Activated CD4-positive, alpha-beta T cell treated with anti-CD3 and anti-CD28 coated beads, Interleukin-2, Interleukin-6, amounts not matched to agents 100 ng/mL and 50 ng/mL, durations not matched to agents 16 hours and 8 hours (primary cell): ENCODE measurements around the gene NAXE.
"Not testable (repeated sequence)": the region's sequence is repeated elsewhere in the genome, so short reads cannot be mapped to it uniquely, and the experiment has no call there.

Experiments
- DNase-seq: peaks from one replicate; pipeline ENCODE4 v3.0.0-alpha.2; 2020

NAXE gene

DNA sequence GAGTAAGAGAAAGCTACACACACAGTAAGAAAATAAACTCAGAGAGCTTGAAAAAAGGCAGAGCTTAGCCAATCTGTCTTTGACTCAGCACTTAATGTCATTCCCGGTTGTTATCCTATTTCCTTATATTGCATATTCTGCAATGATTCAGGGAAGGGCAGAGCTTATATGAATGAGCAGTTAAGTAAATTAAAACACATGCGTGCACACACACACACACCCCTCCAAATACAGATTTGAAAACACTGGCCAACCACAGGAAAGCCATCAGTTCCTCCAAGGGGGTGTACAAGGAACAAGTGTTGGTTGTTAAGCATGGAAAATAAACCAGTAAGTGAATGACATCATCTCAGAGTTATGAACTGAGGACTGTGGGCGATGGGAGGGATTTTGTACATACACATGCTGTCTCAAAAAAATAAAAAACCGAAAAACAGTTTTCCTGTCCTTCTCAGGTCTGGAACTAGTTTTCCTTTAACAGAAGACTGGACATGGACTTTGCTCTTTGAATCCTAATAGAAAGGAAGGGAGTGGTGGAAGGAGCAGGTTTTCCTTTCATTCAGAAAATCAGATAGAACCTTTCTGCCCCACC is 20.2 kb upstream of the NAXE start:
- no peak for DNase-seq

DNA sequence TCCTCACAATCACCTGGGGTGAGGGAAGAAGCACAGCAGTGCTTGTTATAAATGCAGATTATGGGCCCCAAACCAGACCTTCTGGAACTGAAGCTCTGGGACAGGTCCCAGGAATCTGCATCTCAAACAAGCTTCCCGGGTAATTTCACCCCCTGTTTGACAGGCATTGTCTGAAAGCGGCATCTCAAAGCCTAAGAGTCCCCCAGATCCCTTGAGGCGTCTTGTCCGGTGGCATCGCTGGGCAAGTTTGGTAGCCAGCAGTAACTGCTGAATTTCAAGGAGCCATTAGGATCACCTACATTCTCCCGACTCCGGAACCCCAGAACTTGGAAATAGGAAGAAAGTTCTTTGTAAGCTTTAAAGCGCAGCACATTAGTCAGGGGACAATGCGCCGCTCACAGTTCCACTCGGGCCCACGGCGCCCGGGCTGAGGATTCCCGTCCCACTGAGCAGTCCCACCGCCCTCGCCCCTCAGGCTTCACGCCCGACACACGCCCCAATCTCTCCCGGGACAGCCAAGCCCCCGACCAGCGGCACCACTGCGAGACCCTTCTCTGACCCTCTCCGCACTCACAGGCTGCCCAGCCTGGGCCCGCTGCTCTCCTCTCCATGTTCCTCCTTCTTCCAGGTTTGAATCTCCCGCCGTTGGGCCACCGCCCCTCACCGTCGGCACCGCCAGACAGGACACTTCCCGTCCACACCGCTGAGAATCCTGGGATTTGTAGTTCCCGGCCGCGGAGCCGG is 19.5 kb upstream of the NAXE start, which contains the start of gene IQGAP3:
Gene IQGAP3 (minus strand): TSS at position 647 of the 744 bp plus-strand sequence. CDS start 36 bp downstream, at position 611.
- peak; percentile 84 for DNase-seq

DNA sequence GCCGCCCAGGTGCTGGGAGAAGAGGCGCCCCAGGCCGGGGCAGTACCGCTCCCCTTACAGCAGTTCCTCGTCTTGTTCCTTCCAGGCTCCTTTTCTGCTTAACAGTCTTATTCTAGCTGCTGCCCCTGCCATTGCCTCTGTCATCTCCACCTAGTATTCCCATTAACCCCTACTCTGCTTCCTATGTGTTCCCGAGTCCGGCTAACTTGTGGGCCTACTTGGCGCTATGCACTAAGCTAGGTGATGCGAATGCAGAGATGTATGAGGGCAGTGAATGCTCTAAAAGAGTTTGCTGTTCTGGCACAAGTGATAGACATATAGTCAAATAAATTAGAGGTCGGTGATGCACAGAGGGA is 18.9 kb upstream of the NAXE start:
- DNase-seq = no peak

DNA sequence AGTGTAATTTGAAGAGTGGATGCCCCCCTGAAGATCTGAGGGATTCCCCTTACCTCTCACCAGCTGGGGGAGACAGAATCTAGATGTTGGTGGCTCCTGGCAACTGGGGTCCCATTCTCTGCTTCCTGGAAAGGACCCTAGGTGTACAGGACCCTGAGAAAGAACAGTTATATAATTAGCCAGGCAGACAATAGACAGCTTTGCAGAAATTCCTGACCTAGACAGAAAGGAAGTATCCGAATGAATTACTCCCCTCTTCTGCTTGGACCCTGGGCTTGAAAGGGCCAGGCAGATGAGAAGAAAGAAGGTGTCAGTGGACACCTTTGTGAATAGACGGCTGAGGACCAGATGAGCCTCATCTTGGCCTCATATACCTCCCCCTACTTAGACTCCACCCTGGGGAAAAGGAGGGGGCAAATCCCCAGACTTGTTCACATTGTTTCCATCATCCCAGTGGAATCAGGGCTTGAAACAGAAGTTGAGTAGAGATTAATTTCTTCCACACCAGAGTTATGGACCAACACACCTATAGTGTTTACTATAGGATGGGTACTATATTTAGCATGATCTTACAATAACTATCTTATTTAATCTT is 17.4 kb upstream of the NAXE start:
- DNase-seq = no peak

DNA sequence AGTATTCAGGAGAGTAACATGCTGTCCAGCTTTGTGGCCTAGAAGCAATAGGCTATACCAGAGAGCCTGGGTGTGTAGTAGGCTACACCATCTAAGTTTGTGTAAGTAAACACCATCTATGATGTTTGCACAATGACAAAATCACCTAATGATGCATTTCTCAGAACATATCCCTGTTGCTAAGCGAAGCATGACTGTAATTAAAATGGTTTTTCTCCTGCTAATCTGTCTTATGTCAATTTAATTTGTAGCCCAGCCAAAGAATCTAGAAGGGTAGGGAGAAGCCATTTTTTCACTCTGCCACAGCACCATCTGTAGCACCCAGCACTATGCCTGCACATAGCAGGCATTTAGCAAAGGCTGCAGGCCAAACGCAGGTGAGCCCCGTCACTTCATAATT is 14.0 kb upstream of the NAXE start:
- DNase-seq = no peak

DNA sequence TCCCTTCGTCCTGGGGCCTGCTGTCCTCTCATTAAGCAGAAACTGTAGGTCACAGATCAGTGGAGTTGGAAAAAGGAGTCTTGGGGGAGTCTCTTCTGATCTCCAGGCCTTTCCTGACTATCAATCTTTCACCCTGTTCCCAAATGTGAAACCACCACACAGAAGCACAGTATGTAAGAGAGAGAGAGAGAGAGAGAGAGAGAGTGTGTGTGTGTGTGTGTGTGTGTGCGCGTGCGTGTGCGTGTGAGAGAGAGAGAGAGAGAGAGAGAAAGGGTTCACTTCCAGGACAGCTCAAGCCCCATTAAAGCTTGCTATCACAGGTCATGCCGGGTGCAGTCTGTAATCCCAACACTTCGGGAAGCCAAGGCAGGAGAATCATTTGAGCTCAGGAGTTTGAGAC is 13.5 kb upstream of the NAXE start:
- DNase-seq = no peak

DNA sequence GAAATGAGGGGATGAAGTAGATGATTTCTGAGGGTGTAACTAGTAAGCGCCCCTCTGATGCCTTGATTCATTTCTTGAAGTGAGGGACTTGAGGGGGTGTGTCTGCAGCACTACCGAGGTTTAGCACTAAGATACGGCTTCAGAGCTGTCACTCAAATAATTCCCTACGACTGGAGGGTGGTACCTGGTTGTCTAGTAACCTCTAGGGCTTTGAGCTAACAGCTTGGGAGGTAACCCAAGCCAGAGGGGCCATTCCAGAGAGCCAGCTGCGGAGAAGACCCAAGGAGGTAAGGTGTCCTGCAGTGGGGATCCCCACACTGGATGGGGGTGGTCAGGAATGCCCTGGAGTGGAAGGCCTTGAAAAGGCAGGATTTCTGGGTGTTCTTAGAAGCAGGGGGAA is 12.1 kb upstream of the NAXE start, which contains the start of gene TTC24:
Gene TTC24 (plus strand): TSS at position 252 of the 400 bp plus-strand sequence. CDS start 1,642 bp downstream, outside the sequence.
- no peak for DNase-seq

DNA sequence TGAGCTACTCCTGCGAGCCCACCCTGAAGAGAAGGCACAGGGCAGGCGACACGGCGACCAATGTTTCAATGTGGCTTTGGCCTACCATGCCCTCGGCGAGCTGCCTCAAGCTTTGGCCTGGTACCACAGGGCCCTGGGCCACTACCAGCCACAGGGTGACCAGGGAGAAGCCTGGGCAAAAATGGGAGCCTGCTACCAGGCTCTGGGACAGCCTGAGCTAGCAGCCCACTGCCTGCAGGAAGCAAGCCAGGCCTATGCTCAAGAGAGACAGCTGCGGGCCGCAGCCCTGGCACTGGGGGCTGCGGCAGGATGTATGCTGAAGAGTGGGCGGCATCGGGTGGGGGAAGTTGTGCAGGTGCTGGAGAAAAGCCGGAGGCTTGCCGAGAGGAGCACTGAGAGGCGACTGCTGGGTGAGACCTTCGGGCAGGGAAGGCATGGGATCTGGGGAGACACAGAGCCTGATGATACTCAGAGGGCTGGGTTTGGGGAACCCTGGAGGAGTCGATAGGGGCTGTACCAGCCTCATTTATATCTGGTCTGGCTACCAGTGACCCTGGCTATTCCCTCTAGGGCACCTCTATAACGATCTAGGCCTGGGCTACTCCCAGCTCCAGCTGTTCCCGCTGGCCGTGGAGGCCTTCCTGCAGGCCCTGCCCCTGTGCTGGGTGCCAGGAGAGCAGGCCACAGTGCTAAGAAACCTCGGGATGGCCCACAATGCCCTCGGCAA is 9.8 kb upstream of the NAXE start:
- no peak for DNase-seq

DNA sequence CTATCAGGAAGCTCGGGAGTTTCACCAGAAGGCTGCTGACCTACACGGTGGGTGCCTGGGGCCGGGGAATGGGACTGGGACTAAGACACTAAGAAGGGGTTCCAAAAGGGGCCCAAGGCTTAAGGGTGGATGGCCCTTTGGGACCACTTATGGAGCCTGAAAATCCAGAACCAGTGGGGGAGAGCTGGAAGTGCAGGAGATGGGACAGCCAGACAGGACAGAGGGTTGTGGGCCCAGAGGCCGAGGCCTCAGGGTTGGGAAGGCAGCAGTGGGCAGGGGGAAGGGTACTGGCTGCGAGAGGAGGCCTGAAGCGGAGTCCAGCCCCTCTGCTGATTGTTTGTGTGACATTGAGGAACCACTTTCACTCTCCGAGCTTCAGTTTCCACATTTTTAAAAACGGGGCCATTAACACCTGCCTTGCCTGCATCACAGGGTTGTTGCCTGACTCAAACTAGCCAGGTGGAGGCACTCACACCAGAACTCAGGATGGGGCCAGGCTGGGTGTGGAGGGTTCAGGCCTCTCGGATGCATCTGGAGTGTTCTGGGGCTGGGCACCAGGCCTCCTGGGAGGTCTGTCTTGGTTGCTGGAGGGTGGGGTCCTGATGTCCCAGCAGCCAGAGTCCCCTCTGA is 9.1 kb upstream of the NAXE start:
- DNase-seq = no peak

DNA sequence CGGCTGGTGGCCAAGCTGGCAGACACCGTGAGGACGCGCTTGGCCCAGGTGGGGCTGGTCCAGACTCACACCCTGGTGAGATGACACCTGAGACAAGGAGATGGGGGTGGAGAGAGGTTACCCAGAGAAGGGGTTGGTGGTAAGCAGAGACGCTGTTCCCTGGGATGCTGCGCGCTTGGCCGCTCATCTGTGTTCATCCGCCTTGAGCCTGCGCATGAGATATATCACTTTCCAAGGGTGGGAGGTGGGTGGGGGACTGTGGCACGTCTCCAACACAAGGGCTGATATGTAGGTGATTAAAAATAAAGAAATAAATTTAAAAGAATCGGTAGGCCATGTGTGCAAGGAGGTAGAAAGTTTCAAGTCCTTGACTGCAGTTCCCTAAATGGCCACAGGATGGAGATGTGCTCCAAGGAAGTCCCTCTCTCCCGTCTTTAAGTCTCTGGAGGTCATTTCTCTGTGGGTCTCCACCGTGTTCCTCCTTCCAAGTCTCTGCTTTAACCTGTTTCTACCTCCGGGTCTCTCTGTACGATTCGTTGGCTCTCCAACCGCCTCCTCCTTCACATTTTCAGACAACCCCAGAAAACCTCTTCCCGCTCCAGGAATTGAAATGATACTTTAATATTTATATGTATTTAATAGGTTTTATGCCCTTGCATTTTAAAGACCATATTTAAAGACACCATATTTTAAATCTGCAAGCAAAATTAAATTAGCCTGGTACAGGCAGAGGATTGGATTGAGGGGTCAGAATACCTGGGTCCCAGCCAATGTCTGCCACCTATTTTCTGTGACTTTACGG is 7.6 kb upstream of the NAXE start:
- peak; percentile 82 for DNase-seq

DNA sequence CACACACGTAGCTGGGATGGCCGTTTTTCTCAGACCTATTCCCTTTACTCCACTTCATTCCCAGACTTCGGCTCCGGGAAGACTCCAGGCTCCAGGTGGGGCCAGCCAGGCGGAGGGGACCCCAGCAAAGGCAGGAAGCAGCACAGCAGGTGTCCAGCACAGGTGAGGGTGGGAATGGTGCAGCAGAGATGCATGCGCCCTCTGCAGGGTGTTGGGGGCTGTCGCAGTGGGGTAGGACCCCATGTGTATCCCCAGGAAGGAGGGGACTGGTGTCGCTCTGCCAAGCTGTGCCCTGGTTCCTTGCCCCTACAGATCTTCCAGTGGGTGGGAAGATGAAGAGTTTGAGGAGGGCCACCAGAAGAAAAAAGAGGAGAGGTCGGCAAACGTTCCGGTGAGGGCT is 6.8 kb upstream of the NAXE start:
- DNase-seq = no peak

DNA sequence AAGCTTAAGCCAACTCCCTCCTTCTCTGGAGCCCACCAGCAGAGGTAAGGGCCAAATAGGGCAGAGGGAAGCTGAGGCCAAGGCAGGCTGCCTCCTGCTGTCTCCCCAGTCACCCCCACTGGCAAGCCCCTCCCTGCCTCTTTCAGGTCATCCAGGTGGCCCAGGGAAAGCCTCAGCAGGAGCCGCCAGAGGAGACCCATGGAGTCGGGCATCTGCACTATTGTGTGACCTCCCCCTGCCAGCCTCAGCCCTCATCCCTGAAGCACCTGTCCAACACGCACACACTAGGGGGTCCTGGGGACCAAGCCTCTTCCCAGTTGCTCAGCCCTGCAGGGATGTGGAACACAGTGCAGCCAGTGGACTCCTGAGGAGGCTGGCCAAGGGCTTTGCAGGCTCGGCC is 5.3 kb upstream of the NAXE start:
- no peak for DNase-seq

DNA sequence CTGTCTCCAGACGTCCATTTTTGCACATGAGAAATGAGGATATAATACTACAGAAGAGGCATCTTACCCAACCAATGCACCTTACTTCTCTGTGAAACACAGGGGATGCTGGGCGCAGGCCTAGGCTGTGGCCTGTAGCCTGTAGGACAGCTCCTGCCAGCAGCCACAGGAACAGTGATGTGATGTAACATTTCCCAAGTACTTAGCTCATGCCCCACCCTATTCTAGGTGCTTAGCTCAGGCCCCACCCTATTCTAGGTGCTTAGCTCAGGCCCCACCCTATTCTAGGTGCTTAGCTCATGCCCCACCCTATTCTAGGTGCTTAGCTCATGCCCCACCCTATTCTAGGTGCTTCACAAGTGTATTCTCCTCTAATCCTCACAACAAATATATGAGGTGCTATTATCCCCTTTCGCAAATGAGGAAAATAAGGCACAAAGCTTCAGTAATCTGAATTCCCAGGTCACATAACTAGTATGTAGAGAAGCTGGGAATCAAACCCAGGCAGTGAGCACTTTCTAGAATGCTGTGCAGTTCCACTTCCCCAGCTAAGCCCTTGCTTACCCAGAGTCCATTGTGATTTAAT is 4.6 kb upstream of the NAXE start:
- no peak for DNase-seq

DNA sequence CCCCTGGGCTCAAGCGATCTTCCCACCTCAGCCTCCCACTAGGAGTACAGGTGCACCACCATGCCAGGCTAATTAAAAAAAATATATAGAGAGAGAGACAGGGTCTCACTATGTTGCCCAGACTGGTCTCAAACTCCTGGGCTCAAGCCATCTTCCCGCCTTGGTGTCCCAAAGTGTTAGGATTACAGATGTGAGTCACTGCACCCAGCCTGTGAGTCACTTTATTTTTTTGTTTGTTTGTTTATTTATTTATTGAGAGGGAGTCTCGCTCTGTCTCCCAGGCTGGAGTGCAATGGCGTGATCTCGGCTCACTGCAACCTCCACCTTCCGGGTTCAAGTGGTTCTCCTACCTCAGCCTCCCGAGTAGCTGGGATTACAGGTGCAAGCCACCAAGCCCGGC is 3.6 kb upstream of the NAXE start:
- not testable (repeated sequence) for DNase-seq

DNA sequence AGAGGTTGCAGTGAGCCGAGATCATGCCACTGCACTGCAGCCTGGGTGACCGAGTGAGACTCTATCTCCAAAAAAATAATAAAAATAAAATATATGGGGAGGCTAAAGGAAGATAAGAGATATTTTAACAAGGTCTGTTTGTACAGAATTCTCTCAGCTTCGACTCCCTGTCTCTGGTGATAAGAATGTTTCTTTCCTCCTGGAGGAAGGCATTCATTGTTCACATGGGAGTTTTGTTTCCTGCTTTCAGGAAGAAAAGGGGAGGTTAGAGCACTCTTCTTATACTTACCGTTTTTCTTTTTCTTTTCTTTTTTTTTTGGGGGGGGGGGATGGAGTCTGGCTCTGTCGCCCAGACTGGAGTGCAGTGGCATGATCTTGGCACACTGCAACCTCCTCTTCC is 2.0 kb upstream of the NAXE start:
- DNase-seq = no peak

DNA sequence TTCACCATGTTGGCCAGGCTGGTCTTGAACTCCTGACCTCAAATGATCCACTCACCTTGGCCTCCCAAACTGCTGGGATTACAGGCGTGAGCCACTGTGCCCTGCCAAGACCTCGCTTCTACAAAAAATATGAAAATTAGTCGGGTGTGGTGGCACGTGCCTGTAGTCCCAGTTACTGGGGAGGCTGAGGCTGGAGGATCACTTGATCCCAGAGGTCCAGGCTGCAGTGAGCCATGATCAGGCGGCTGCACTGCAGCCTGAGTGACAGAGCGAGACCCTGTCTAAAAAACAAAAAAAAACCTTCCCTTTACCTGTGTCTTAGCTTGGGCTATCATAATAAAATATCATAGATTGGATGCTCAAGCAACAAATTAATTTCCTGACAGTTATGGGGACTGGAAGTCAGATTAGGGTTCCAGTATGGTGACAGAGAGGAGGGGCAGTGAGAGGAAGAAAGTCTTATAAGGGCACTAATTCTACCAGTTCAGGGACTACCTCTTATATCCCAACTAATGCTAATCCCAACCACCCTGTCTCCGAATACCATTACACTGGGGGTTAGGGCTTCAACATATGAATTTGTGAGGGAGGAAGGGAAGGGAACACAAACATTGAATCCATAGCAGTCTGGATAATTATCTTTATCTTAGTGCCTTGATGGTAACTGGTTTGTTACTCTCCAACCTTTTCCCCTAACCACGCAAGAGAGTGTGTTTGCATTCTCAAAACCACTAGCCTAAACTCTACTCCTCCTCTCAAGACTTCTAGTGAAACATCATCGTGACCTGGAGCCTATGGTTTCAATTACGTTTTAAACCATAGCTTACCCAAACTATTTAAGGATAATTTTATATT is 1.0 kb upstream of the NAXE start:
- DNase-seq = no peak

DNA sequence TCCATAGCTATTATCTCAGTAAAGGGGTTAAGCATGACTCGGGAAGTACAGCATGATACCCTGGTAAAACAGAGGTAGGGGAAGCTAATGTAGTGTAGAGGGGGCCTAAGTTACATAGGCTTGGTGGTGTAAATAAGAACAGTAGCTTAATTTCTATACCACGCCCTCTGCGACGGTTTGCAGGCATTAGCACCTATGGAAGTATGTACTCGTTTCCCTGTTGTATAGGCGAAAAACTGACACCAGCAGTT is 470 bp upstream of the NAXE start:
- no peak for DNase-seq

DNA sequence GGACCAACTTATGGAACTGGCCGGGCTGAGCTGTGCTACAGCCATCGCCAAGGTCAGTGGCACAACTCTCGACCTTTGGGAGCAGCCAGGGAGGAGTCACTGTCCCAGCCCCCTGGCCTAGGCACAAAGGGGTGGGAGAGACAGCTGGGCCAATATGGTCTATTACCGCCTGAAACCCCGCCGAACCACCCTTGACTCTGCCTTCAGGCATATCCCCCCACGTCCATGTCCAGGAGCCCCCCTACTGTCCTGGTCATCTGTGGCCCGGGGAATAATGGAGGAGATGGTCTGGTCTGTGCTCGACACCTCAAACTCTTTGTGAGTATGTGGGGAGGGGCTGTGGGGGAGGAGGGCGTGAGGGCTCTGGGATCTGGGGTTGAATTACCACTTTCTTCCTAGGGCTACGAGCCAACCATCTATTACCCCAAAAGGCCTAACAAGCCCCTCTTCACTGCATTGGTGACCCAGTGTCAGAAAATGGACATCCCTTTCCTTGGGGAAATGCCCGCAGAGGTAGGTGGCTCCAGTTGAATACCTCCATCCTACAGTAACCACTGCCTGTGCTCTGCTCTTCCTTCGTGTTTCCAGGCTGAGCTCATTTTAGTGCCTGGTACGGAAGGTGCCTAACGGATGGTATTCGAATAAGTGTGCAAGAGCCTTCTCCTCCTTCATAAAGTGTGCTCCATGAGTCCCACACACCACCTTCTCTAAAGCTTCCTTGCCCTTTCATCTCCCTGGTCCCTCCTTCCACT is 758 bp downstream of the NAXE start:
- no peak for DNase-seq

DNA sequence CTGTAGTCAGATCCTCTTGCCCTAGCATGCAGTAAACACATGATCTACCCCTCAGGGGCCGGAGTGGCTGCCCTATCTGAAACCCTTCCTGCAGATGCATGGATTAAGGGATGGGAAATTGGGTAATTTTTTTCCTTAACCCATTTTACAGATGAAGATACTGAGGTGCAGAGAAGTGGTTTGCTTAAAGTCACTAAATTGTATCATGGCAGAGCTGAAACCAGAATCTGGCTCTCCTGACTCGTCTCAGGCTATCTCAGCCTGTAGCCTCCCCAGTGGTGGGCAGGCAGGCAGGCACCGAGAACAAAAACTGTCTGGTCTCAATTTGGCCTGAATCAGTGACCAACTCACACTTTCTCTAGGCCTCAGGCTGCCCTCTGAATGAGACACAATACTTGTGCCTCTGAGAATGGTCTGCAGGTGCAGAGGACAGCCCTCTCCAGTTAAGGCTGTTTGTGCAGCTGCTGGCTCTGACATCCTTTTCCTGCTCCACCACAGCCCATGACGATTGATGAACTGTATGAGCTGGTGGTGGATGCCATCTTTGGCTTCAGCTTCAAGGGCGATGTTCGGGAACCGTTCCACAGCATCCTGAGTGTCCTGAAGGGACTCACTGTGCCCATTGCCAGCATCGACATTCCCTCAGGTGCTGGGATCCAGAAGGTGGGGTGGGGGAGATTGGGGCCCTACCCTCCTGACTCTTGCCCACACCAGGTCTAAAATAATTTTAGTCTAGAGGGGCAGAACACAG is 1.5 kb downstream of the NAXE start:
- no peak for DNase-seq

DNA sequence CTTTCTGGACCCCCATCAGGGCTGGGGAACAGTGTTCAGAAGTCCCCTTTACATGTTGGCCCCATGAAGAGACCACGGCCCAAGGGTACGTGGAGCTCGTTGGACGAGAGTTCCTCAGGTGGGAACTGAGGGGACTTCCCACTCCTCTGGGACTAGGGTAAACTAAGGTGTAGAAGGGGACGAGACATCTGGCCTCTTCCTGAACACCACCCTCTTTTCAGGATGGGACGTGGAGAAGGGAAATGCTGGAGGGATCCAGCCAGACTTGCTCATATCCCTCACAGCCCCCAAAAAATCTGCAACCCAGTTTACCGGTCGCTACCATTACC is 2.0 kb downstream of the NAXE start:
- DNase-seq = no peak
